ENCODE data around the gene KMT5B. TPM values are rescaled to one million over a fixed set of nuclear protein-coding genes. Genes with fewer than 3 reads are reported as not detected.

Gene KMT5B
- total RNA-seq, 1 experiment from 2014 or later: 45.7 TPM

- Histone ChIP-seq H2AFZ (no peak overlapping the region), H3K27ac (no peak overlapping the region), H3K4me3 (no peak overlapping the region), H3K9me3 (ENCODE audit: insufficient read depth, low read depth) (no peaks in the 10 kb centered on the region), H3F3A (ENCODE audit: insufficient read depth, low read depth) (peaks cover 43% of the 10 kb centered on the region), H3K27me3 (ENCODE audit: insufficient read depth, low read depth) (no peaks in the 10 kb centered on the region), H3K4me1 (replicated peaks; ENCODE audit: insufficient read depth) (peaks cover 48% of the 10 kb centered on the region), H3K4me2 (peak overlapping the region; percentile 2), H3K36me3 (ENCODE audit: low read depth) (peaks cover 40% of the 10 kb centered on the region), H3K79me2 (ENCODE audit: low read depth) (peaks cover 94% of the 10 kb centered on the region), H3K9me2 (ENCODE audit: insufficient read depth) (no peaks in the 10 kb centered on the region), H4K20me1 (ENCODE audit: insufficient read depth) (peaks cover 93% of the 10 kb centered on the region)
- BruUV-seq (replicated peaks): no TSS peak
- ChIA-PET CTCF (no interaction called here), POLR2A (ENCODE audit: unreplicated experiment) (interaction anchor here (0.7 kb wide), 1 partner anchor 30 kb away, joined by 6 read pairs; no protein-coding TSS in a partner anchor)
- intact Hi-C loops (cut with micrococcal nuclease; ENCODE audit: unreplicated experiment): no loop called here
- TF ChIP-seq EZH2 (IDR thresholded peaks at IDR 0.05; ENCODE audit: low read depth): no peak
- no peak for TF ChIP-seq CTCF (conservative IDR thresholded peaks at IDR 0.05)
- no peak for DNase-seq
Measured at GRCh38 chr11:68116126-68116525, 97.0 kb downstream of the KMT5B start.

GRCh38 chr11:68115285-68115684 lies 97.8 kb downstream of the KMT5B start:
- Histone ChIP-seq H3K4me1 (replicated peaks; ENCODE audit: insufficient read depth) (peaks cover 48% of the 10 kb centered on the region), H4K20me1 (ENCODE audit: insufficient read depth) (peaks cover 100% of the 10 kb centered on the region), H3K9me3 (ENCODE audit: insufficient read depth, low read depth) (no peaks in the 10 kb centered on the region), H3K4me2 (no peak overlapping the region), H2AFZ (no peak overlapping the region), H3F3A (ENCODE audit: insufficient read depth, low read depth) (peaks cover 50% of the 10 kb centered on the region), H3K9me2 (ENCODE audit: insufficient read depth) (no peaks in the 10 kb centered on the region), H3K27me3 (ENCODE audit: insufficient read depth, low read depth) (no peaks in the 10 kb centered on the region), H3K27ac (0 out of 2 replicates have a peak overlapping the region, but pooled peaks have one; percentile 10), H3K36me3 (ENCODE audit: low read depth) (peaks cover 40% of the 10 kb centered on the region), H3K79me2 (ENCODE audit: low read depth) (peaks cover 100% of the 10 kb centered on the region), H3K4me3 (no peak overlapping the region)
- TF ChIP-seq EZH2 (IDR thresholded peaks at IDR 0.05; ENCODE audit: low read depth) (no peak), CTCF (conservative IDR thresholded peaks at IDR 0.05) (no peak)
- BruUV-seq (replicated peaks): no TSS peak
- no peak for DNase-seq
- intact Hi-C loops (cut with micrococcal nuclease; ENCODE audit: unreplicated experiment): no loop called here
- CTCF ChIA-PET: no interaction called here
- POLR2A ChIA-PET (ENCODE audit: unreplicated experiment): interaction anchor here (0.5 to 0.6 kb wide), 4 partner anchors 22 to 106 kb away, joined by 3 to 7 read pairs (median 3); no protein-coding TSS in a partner anchor

GRCh38 chr11:68113986-68114385 lies 99.1 kb downstream of the KMT5B start:
- no peaks in the 10 kb centered on the region for H3K27me3 ChIP-seq (ENCODE audit: insufficient read depth, low read depth)
- H3K79me2 ChIP-seq (ENCODE audit: low read depth): peaks cover 100% of the 10 kb centered on the region
- peaks cover 99% of the 10 kb centered on the region for H4K20me1 ChIP-seq (ENCODE audit: insufficient read depth)
- peaks cover 58% of the 10 kb centered on the region for H3F3A ChIP-seq (ENCODE audit: insufficient read depth, low read depth)
- peaks cover 40% of the 10 kb centered on the region for H3K4me1 ChIP-seq (replicated peaks; ENCODE audit: insufficient read depth)
- no peak for DNase-seq
- no peak overlapping the region for H2AFZ ChIP-seq
- H3K9me2 ChIP-seq (ENCODE audit: insufficient read depth): no peaks in the 10 kb centered on the region
- ChIA-PET POLR2A (ENCODE audit: unreplicated experiment) (interaction anchor here (0.7 kb wide), 1 partner anchor 51 kb away, joined by 8 read pairs; no protein-coding TSS in a partner anchor), CTCF (no interaction called here)
- H3K27ac ChIP-seq: no peak overlapping the region
- no peaks in the 10 kb centered on the region for H3K9me3 ChIP-seq (ENCODE audit: insufficient read depth, low read depth)
- H3K4me3 ChIP-seq: no peak overlapping the region
- intact Hi-C loops (cut with micrococcal nuclease; ENCODE audit: unreplicated experiment): no loop called here
- no TSS peak for BruUV-seq (replicated peaks)
- TF ChIP-seq EZH2 (IDR thresholded peaks at IDR 0.05; ENCODE audit: low read depth): no peak
- TF ChIP-seq CTCF (conservative IDR thresholded peaks at IDR 0.05): no peak
- peaks cover 37% of the 10 kb centered on the region for H3K36me3 ChIP-seq (ENCODE audit: low read depth)
- H3K4me2 ChIP-seq: no peak overlapping the region

All from PC-9 (cell line).